Choroid plexus epithelial cell (primary cell): ENCODE data around the gene PPP2R3C.
"Not testable (repeated sequence)": the region's sequence is repeated elsewhere in the genome, so short reads cannot be mapped to it uniquely, and the experiment has no call there.

Experiments
- DNase-seq: peaks from one replicate; pipeline ENCODE4 v3.0.0-alpha.2; 2010; ENCODE audit warnings: low read depth
- H3K4me3 ChIP-seq: 2 replicates; pipeline ENCODE4 v1.5.1; 2011; ENCODE audit warnings: low read depth, mild to moderate bottlenecking, control low read depth, low read length, moderate library complexity
- TF ChIP-seq, protein P1 (sequence below): conservative IDR thresholded peaks from 2 replicates; pipeline ENCODE4 v1.5.1; 2011; ENCODE audit warnings: low read depth, mild to moderate bottlenecking, control low read depth, inconsistent platforms, low read length, moderate library complexity

Gene PPP2R3C

DNA sequence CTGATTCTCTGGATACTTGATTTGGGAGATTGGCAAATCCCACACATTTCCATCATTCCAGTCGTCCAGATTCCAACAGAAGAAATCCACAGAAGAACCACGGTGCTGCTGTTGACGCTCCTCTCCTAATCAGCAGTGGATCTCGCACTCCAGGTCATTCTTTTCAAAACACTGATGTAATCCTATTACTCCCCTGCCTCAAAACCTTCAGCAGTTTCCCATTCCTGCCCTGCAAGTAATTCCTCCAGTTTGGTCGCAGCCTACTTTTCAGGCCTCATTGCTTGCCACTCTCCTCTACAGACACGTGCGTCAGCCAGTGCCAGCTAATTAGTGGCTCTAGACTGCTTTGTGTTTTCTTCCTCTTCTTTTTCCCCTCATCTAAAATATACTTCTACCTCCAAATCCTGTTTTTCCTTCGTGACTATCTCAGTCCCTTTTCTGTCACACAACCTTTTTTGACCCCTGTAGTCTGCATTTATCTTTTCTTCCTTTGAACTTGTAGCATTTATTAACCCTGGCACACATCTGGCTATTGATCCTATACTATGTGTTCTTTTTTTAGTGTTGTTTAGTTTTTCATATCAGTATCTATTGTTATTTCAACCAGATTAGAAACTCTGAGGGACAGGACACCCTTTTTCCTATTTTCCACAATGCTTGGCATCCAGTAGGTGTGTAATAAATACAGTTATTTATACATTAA is 37.3 kb upstream of the PPP2R3C start:
- TF ChIP-seq, protein P1, sequence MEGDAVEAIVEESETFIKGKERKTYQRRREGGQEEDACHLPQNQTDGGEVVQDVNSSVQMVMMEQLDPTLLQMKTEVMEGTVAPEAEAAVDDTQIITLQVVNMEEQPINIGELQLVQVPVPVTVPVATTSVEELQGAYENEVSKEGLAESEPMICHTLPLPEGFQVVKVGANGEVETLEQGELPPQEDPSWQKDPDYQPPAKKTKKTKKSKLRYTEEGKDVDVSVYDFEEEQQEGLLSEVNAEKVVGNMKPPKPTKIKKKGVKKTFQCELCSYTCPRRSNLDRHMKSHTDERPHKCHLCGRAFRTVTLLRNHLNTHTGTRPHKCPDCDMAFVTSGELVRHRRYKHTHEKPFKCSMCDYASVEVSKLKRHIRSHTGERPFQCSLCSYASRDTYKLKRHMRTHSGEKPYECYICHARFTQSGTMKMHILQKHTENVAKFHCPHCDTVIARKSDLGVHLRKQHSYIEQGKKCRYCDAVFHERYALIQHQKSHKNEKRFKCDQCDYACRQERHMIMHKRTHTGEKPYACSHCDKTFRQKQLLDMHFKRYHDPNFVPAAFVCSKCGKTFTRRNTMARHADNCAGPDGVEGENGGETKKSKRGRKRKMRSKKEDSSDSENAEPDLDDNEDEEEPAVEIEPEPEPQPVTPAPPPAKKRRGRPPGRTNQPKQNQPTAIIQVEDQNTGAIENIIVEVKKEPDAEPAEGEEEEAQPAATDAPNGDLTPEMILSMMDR: no peak
- no peak overlapping the region for H3K4me3 ChIP-seq
- peak; percentile 52 for DNase-seq

DNA sequence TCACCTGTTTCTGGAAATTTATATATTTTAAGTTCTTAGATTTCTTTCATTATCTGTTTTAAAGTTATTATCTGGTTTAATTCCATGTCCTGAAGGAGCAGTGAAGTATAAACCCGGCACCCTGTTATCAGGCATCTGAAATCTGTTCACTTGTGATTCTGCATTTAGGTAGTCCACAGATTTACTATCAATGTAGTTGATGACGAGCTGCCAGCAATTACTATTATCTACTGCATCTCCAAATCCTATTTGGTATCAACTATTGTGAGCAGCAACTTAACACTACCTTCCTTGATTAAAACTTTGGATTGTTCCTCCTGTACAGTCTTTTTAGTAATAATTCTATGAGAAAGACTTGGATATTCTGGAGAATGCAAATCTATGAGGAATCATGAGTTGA is 36.7 kb upstream of the PPP2R3C start:
- no peak for DNase-seq
- no peak overlapping the region for H3K4me3 ChIP-seq
- TF ChIP-seq, protein P1: no peak

DNA sequence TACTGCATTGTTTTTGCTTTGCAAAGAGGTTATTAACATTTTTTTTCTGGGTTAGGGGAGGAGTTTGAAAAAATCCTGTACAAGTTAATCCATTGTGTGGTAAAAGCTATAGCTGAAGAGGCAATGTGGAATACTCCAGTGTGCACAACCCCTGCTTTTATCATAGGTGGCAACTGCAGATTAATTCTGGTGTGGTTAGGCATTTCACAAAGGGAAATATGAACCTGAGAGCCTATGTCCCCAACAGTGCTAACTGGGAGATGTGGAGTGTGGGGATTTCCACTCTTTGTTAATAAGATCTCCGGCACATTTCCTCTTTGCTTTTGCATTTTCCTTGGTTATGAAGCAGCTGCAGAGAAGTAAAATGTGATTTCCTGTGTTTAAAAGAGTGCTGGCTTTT is 34.2 kb upstream of the PPP2R3C start:
- TF ChIP-seq, protein P1: no peak
- H3K4me3 ChIP-seq: peak overlapping the region; percentile 6
- peak; percentile 82 for DNase-seq

- H3K4me3 ChIP-seq: no peak overlapping the region
- DNase-seq: no peak
- TF ChIP-seq, protein P1: no peak
These were observed 32.2 kb upstream of the PPP2R3C start for GRCh38 chr14:35154016-35154415.

- DNase-seq: not testable (repeated sequence)
These were observed 30.7 kb upstream of the PPP2R3C start for GRCh38 chr14:35152531-35152930.

DNA sequence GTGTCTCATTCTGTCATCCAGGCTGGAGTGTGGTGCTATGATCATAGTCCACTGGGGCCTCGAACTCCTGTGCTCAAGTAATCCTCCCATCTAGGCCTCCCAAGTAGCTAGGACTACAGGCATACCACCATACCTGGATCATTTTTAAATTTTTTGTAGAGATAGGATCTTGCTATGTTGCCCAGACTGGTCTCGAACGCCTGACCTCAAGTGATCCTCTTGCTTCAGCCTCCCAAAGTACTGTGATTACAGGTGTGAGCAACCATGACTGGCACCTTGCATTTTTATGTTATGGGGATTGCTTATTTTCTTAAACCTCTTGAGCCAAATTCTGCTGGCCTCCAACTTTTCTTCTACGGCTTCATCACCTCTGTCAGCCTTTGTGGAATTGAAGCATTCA is 27.4 kb upstream of the PPP2R3C start:
- H3K4me3 ChIP-seq: no peak overlapping the region
- DNase-seq: no peak
- TF ChIP-seq, protein P1: no peak

More at GRCh38 chr14:35152531-35152930, 30.7 kb upstream of the PPP2R3C start:
- not testable (repeated sequence) for H3K4me3 ChIP-seq

DNA sequence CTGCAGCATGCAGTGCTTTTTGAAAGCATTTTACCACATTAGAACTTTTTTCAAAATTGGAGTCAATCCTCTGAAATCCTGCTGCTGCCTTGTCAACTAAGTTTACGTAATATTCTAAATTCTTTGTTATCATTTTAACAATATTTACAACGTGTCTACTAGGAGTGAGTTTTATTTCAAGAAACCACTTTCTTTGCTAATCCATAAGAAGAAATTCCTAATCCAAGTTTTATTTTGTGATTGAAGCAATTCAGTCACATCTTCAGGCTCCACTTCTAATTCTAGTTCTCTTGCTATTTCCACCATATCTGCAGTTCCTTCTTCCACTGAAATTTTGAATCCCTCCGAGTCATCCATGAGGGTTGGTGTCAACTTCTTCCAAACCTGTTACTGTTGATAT is 25.9 kb upstream of the PPP2R3C start:
- no peak for DNase-seq
- no peak overlapping the region for H3K4me3 ChIP-seq
- TF ChIP-seq, protein P1: no peak
